Keratinocyte (primary cell): Measurements from ENCODE around the gene USP27X. TPM values are rescaled to one million over a fixed set of nuclear protein-coding genes. Genes with fewer than 3 reads are reported as not detected.
A peak's percentile ranks its signal among the peaks of the same experiment; 100 is the strongest.

Source experiments
- DNase-seq: peaks from one replicate; pipeline ENCODE4 v3.0.0-alpha.2; 2011; ENCODE audit warnings: low read depth, missing footprints, low spot score
- FAIRE-seq: peaks from 2 replicates; lab custom pipeline; 2011; peaks lifted over from hg19 to GRCh38; lab: Jason Lieb, UNC
- H2AFZ ChIP-seq: 2 replicates; pipeline ENCODE4 v1.6.0; 2012; ENCODE audit warnings: low read length, control low read depth, inconsistent platforms; ENCODE audit not compliant: control insufficient read depth
- H3K27ac ChIP-seq: 2 replicates; pipeline ENCODE4 v1.5.1; 2011; ENCODE audit warnings: low read length; ENCODE audit not compliant: control insufficient read depth, insufficient read depth
- H3K27me3 ChIP-seq: 3 replicates; pipeline ENCODE4 v1.6.0; 2011; ENCODE audit warnings: low read length; ENCODE audit not compliant: control insufficient read depth, insufficient read depth; ENCODE audit errors: extremely low read depth
- H3K36me3 ChIP-seq, 2 experiments: 2 replicates in 1 of 2; 3 replicates in 1 of 2; pipeline ENCODE4 v1.5.1; 2011; ENCODE audit warnings: low read length in 2 of 2, mild to moderate bottlenecking in 1 of 2; ENCODE audit not compliant: control insufficient read depth in 2 of 2, insufficient read depth in 2 of 2; ENCODE audit errors: extremely low read depth in 1 of 2
- H3K4me1 ChIP-seq: 3 replicates; pipeline ENCODE4 v1.5.1; 2011; ENCODE audit warnings: low read length; ENCODE audit not compliant: control insufficient read depth, insufficient read depth; ENCODE audit errors: extremely low read depth
- H3K4me2 ChIP-seq: 3 replicates; pipeline ENCODE4 v1.6.0; 2011; ENCODE audit warnings: low read depth, low read length; ENCODE audit not compliant: control insufficient read depth, insufficient read depth; ENCODE audit errors: extremely low read depth
- H3K4me3 ChIP-seq, 3 experiments: fragments of 200-600 bp in 1 of 3; sonication (generic) in 1 of 3; 2 replicates in 2 of 3; 3 replicates in 1 of 3; pipeline ENCODE4 v1.5.1; 2011 to 2016; ENCODE audit warnings: low read length in 3 of 3, mild to moderate bottlenecking in 3 of 3, control low read depth in 2 of 3, inconsistent platforms in 1 of 3, low read depth in 1 of 3, mixed read lengths in 1 of 3, mixed run types in 1 of 3, moderate library complexity in 1 of 3; ENCODE audit not compliant: control insufficient read depth in 2 of 3, insufficient read depth in 2 of 3; ENCODE audit errors: extremely low read depth in 1 of 3
- H3K79me2 ChIP-seq: 2 replicates; pipeline ENCODE4 v1.6.0; 2012; ENCODE audit warnings: low read length; ENCODE audit not compliant: control insufficient read depth, insufficient read depth
- H3K9ac ChIP-seq: 3 replicates; pipeline ENCODE4 v1.6.0; 2011; ENCODE audit warnings: low read length; ENCODE audit not compliant: control insufficient read depth, insufficient read depth; ENCODE audit errors: extremely low read depth
- H3K9me1 ChIP-seq: 3 replicates; pipeline ENCODE4 v1.6.0; 2011; ENCODE audit warnings: low read length; ENCODE audit not compliant: control insufficient read depth, insufficient read depth; ENCODE audit errors: extremely low read depth
- H3K9me3 ChIP-seq: 2 replicates; pipeline ENCODE4 v1.5.1; 2012; ENCODE audit warnings: low read depth, low read length; ENCODE audit not compliant: control insufficient read depth
- H4K20me1 ChIP-seq: 3 replicates; pipeline ENCODE4 v1.6.0; 2011; ENCODE audit warnings: low read length; ENCODE audit not compliant: control insufficient read depth, insufficient read depth; ENCODE audit errors: extremely low read depth
- EZH2 ChIP-seq: IDR thresholded peaks from one replicate; pipeline ENCODE4 v1.6.1; 2012; ENCODE audit warnings: inconsistent platforms, mild to moderate bottlenecking, low read length, moderate library complexity
- dilution Hi-C: fragments of 300-500 bp; cut with MboI; formaldehyde crosslinking; loops from one replicate; pipeline ENCODE4 v1.7.0; 2020; ENCODE audit warnings: low sequenced_read_pairs; ENCODE audit not compliant: extremely low pct_ligation_motif_present
- polyA plus RNA-seq, 5 experiments: library from polyadenylated mRNA; depleted of rRNA in 3 of 5; stranded (reverse) in 3 of 5; stranded (forward) in 1 of 5; unstranded in 1 of 5; fragments of >200 nt; gene quantifications; 1 replicate in 1 of 5; 2 replicates in 3 of 5; 3 replicates in 1 of 5; pipeline versions ENCODE4 v1.2.1 to v1.2.3, GENCODE V29; 2011 to 2012; ENCODE audit warnings: missing spikeins in 2 of 5, low read depth in 1 of 5, low replicate concordance in 1 of 5
- TF ChIP-seq, protein P1 (sequence below), 3 experiments: IDR thresholded peaks in 1 of 3; conservative IDR thresholded peaks in 1 of 3; optimal IDR thresholded peaks in 1 of 3; 2 replicates in 2 of 3; 3 replicates in 1 of 3; pipeline versions ENCODE3 to v1.5.1; 2011; ENCODE audit warnings: low read length in 3 of 3, mild to moderate bottlenecking in 3 of 3, moderate library complexity in 2 of 3, control low read depth in 1 of 3, inconsistent platforms in 1 of 3; ENCODE audit not compliant: insufficient read depth in 2 of 3; ENCODE audit errors: extremely low read depth in 1 of 3

USP27X gene
- polyA plus RNA-seq, 1 donor (not counting 4 experiments of a cell fraction or from before 2014, with no cell fraction given): 2.8 TPM

DNA sequence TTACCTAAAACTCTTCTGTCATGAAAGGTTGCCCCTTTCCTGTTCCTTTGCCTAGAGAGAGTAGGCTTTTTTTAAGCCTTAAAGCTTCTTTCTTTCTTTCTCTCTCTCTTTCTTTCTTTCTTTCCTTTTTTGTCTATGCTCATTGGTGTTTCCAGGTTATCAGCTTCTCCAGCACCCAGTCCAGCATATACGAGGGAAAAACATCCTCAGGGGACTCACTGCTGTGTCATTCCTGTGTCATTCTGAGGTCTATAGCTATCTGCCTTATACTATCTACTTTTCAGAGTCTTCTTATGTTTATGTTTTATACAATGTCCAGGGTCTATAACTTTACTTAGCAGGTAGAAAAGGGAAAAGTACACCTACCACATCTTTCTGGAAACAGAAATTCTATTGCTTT lies 10.5 kb upstream of the USP27X start:
- Histone ChIP-seq H3K36me3 (no peaks in the 10 kb centered on the region), H3K4me3 (no peak overlapping the region), H3K9ac (no peak overlapping the region), H3K79me2 (no peaks in the 10 kb centered on the region), H3K4me2 (no peak overlapping the region), H3K27me3 (no peaks in the 10 kb centered on the region), H3K9me1 (no peaks in the 10 kb centered on the region), H4K20me1 (no peaks in the 10 kb centered on the region), H2AFZ (no peak overlapping the region), H3K9me3 (no peaks in the 10 kb centered on the region), H3K4me1 (no peaks in the 10 kb centered on the region), H3K27ac (no peak overlapping the region)
- dilution Hi-C loops: no loop called here
- DNase-seq (no peak), FAIRE-seq (no peak)
- TF ChIP-seq, protein P1, sequence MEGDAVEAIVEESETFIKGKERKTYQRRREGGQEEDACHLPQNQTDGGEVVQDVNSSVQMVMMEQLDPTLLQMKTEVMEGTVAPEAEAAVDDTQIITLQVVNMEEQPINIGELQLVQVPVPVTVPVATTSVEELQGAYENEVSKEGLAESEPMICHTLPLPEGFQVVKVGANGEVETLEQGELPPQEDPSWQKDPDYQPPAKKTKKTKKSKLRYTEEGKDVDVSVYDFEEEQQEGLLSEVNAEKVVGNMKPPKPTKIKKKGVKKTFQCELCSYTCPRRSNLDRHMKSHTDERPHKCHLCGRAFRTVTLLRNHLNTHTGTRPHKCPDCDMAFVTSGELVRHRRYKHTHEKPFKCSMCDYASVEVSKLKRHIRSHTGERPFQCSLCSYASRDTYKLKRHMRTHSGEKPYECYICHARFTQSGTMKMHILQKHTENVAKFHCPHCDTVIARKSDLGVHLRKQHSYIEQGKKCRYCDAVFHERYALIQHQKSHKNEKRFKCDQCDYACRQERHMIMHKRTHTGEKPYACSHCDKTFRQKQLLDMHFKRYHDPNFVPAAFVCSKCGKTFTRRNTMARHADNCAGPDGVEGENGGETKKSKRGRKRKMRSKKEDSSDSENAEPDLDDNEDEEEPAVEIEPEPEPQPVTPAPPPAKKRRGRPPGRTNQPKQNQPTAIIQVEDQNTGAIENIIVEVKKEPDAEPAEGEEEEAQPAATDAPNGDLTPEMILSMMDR (optimal IDR thresholded peaks at IDR 0.05 in 1 of 3, IDR thresholded peaks at IDR 0.05 in 1 of 3, conservative IDR thresholded peaks at IDR 0.05 in 1 of 3; ENCODE audit: extremely low read depth in 1 of 3, insufficient read depth in 2 of 3, low read length in 3 of 3): no peak
- no peak for TF ChIP-seq EZH2

DNA sequence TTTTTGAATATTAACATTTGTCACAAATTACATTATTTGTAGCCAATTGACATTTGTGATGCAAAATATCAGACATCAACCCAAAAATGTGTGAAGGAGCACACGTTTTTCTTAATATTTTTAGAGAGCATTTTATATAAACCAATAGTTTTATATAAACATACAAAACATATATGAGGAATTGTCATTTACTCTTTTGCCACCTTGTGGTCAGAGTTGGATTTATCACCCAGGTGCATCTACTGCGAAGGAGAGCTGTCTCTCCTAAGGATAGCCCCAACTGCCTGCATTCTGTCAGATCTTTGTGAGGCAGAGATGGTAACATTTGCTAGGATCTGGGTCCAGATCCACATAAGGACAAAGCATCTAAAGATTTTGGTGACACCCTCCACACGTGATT lies 2.5 kb upstream of the USP27X start:
- Histone ChIP-seq H3K9ac (no peak overlapping the region), H3K27ac (no peak overlapping the region), H3K27me3 (no peaks in the 10 kb centered on the region), H3K4me3 (no peak overlapping the region), H3K4me2 (no peak overlapping the region), H4K20me1 (no peaks in the 10 kb centered on the region), H3K9me1 (no peaks in the 10 kb centered on the region), H2AFZ (no peak overlapping the region), H3K36me3 (no peaks in the 10 kb centered on the region), H3K79me2 (no peaks in the 10 kb centered on the region), H3K9me3 (no peaks in the 10 kb centered on the region), H3K4me1 (no peaks in the 10 kb centered on the region)
- FAIRE-seq (peak; percentile 52), DNase-seq (no peak)
- no peak for TF ChIP-seq EZH2
- TF ChIP-seq, protein P1 (optimal IDR thresholded peaks at IDR 0.05 in 1 of 3, IDR thresholded peaks at IDR 0.05 in 1 of 3, conservative IDR thresholded peaks at IDR 0.05 in 1 of 3; ENCODE audit: extremely low read depth in 1 of 3, insufficient read depth in 2 of 3, low read length in 3 of 3): peak; percentile 38 to 47 (median 43)
- dilution Hi-C loops: no loop called here
